ENCODE data around the gene NOVA1. TPM values are rescaled to one million over a fixed set of nuclear protein-coding genes. Genes with fewer than 3 reads are reported as not detected.

The NOVA1 gene
- total RNA-seq, 1 experiment from 2014 or later = 11.6 TPM

- TF ChIP-seq JUN (CRISPR knock-in tag; IDR thresholded peaks at IDR 0.05) = no peak
- TF ChIP-seq TP53 (CRISPR knock-in tag; IDR thresholded peaks at IDR 0.05) = no peak
Measured at GRCh38 chr14:26528415-26529182, 69.2 kb downstream of the NOVA1 start (continued).

- H3K27ac Mint-ChIP-seq = no peak overlapping the region
- POLR2A ChIA-PET = no interaction called here
Measured at GRCh38 chr14:26527095-26527494, 70.7 kb downstream of the NOVA1 start.

GRCh38 chr14:26526137-26526536 is 71.7 kb downstream of the NOVA1 start:
- DNase-seq (ENCODE audit: low spot score) (no peak), ATAC-seq (no peak)
- CTCF ChIA-PET = no interaction called here
- POLR2A ChIA-PET = no interaction called here
- H3K36me3 Mint-ChIP-seq = no peaks in the 10 kb centered on the region; the same call in 1 of the 2 replicates
- TF ChIP-seq MLX (CRISPR knock-in tag; IDR thresholded peaks at IDR 0.05) (no peak), ZNF423 (CRISPR knock-in tag; IDR thresholded peaks at IDR 0.05) (no peak), NFE2L1 (CRISPR knock-in tag; IDR thresholded peaks at IDR 0.05) (no peak), SMAD4 (CRISPR knock-in tag; IDR thresholded peaks at IDR 0.05) (no peak), ERG (CRISPR knock-in tag; IDR thresholded peaks at IDR 0.05) (no peak), RELA (CRISPR knock-in tag; IDR thresholded peaks at IDR 0.05; ENCODE audit: borderline replicate concordance) (no peak), USF2 (CRISPR knock-in tag; IDR thresholded peaks at IDR 0.05) (no peak), ELF4 (CRISPR knock-in tag; IDR thresholded peaks at IDR 0.05; ENCODE audit: low read depth) (no peak), EMX1 (CRISPR knock-in tag; IDR thresholded peaks at IDR 0.05) (no peak)
- peaks cover 20% of the 10 kb centered on the region for H3K4me1 Mint-ChIP-seq
- no peak overlapping the region for H3K27ac Mint-ChIP-seq
- no peaks in the 10 kb centered on the region for H3K9me3 Mint-ChIP-seq
- H3K4me3 Mint-ChIP-seq = no peak overlapping the region
- H3K27me3 Mint-ChIP-seq (ENCODE audit: low read depth) = no peaks in the 10 kb centered on the region

More at GRCh38 chr14:26527095-26527494, 70.7 kb downstream of the NOVA1 start:
- H3K4me1 Mint-ChIP-seq = peaks cover 26% of the 10 kb centered on the region
- H3K27me3 Mint-ChIP-seq (ENCODE audit: low read depth) = no peaks in the 10 kb centered on the region
- DNase-seq (ENCODE audit: low spot score) = no peak
- H3K9me3 Mint-ChIP-seq = no peaks in the 10 kb centered on the region
- CTCF ChIA-PET = no interaction called here
- no peak overlapping the region for H3K4me3 Mint-ChIP-seq
- ATAC-seq = no peak
- TF ChIP-seq GABPB1 (CRISPR knock-in tag; IDR thresholded peaks at IDR 0.05) (no peak), ZNF671 (CRISPR knock-in tag; IDR thresholded peaks at IDR 0.05) (no peak)
- H3K36me3 Mint-ChIP-seq = no peaks in the 10 kb centered on the region; the same call in 1 of the 2 replicates

- no peaks in the 10 kb centered on the region for H3K27me3 Mint-ChIP-seq (ENCODE audit: low read depth)
- TF ChIP-seq SOX15 (CRISPR knock-in tag; IDR thresholded peaks at IDR 0.05) (no peak), AFF4 (CRISPR knock-in tag; IDR thresholded peaks at IDR 0.05; ENCODE audit: borderline replicate concordance) (no peak), TEAD1 (CRISPR knock-in tag; IDR thresholded peaks at IDR 0.05) (no peak), ELF4 (CRISPR knock-in tag; IDR thresholded peaks at IDR 0.05; ENCODE audit: low read depth) (no peak), ATF6 (CRISPR knock-in tag; IDR thresholded peaks at IDR 0.05) (no peak), MYBL2 (CRISPR knock-in tag; IDR thresholded peaks at IDR 0.05) (no peak), RELA (CRISPR knock-in tag; IDR thresholded peaks at IDR 0.05; ENCODE audit: borderline replicate concordance) (no peak), SMAD3 (CRISPR knock-in tag; IDR thresholded peaks at IDR 0.05; ENCODE audit: borderline replicate concordance) (no peak), FOXJ3 (CRISPR knock-in tag; IDR thresholded peaks at IDR 0.05; ENCODE audit: borderline replicate concordance) (no peak)
- H3K27ac Mint-ChIP-seq = no peak overlapping the region
- DNase-seq (ENCODE audit: low spot score) (no peak), ATAC-seq (no peak)
- ChIA-PET POLR2A (no interaction called here), CTCF (no interaction called here)
- no peaks in the 10 kb centered on the region for H3K9me3 Mint-ChIP-seq
- H3K36me3 Mint-ChIP-seq = no peaks in the 10 kb centered on the region; the same call in 1 of the 2 replicates
- H3K4me3 Mint-ChIP-seq = no peak overlapping the region
- peaks cover 22% of the 10 kb centered on the region for H3K4me1 Mint-ChIP-seq
Measured at GRCh38 chr14:26525085-26525484, 72.7 kb downstream of the NOVA1 start.

Measured in WTC11 (cell line).